ENCODE measurements around the gene SEPTIN11.

DNA sequence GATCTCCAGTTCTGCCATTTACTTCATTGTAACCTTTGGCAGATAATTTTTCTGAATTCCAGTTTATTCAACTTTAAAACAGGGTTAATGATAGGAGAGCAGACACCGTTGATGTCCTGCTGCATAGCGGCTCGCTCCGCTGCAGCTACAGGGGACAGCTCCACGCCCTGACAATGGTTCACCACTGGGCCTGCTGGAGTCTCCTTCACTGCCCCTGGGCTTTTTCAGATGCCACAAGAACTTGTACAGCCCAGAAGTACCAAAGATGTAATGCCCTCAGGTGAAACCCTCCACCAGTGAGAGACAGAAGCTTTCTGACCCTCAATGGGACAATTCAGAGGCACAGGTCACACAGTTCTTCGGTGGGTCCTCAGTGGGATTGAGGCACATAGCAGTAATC, 22.7 kb upstream of the SEPTIN11 start:
- TF ChIP-seq ZBTB7A (IDR thresholded peaks at IDR 0.05; ENCODE audit: low read depth) (no peak), TAF1 (IDR thresholded peaks at IDR 0.05; ENCODE audit: low read depth) (no peak), RAD21 (IDR thresholded peaks at IDR 0.05; ENCODE audit: low read depth) (no peak)
- TF ChIP-seq, protein P1, sequence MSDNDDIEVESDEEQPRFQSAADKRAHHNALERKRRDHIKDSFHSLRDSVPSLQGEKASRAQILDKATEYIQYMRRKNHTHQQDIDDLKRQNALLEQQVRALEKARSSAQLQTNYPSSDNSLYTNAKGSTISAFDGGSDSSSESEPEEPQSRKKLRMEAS (IDR thresholded peaks at IDR 0.05): no peak
- TF ChIP-seq, protein P2, sequence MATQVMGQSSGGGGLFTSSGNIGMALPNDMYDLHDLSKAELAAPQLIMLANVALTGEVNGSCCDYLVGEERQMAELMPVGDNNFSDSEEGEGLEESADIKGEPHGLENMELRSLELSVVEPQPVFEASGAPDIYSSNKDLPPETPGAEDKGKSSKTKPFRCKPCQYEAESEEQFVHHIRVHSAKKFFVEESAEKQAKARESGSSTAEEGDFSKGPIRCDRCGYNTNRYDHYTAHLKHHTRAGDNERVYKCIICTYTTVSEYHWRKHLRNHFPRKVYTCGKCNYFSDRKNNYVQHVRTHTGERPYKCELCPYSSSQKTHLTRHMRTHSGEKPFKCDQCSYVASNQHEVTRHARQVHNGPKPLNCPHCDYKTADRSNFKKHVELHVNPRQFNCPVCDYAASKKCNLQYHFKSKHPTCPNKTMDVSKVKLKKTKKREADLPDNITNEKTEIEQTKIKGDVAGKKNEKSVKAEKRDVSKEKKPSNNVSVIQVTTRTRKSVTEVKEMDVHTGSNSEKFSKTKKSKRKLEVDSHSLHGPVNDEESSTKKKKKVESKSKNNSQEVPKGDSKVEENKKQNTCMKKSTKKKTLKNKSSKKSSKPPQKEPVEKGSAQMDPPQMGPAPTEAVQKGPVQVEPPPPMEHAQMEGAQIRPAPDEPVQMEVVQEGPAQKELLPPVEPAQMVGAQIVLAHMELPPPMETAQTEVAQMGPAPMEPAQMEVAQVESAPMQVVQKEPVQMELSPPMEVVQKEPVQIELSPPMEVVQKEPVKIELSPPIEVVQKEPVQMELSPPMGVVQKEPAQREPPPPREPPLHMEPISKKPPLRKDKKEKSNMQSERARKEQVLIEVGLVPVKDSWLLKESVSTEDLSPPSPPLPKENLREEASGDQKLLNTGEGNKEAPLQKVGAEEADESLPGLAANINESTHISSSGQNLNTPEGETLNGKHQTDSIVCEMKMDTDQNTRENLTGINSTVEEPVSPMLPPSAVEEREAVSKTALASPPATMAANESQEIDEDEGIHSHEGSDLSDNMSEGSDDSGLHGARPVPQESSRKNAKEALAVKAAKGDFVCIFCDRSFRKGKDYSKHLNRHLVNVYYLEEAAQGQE (IDR thresholded peaks at IDR 0.05; ENCODE audit: low read depth): no peak
